ENCODE data around the gene SELENOK.

SELENOK gene

DNA sequence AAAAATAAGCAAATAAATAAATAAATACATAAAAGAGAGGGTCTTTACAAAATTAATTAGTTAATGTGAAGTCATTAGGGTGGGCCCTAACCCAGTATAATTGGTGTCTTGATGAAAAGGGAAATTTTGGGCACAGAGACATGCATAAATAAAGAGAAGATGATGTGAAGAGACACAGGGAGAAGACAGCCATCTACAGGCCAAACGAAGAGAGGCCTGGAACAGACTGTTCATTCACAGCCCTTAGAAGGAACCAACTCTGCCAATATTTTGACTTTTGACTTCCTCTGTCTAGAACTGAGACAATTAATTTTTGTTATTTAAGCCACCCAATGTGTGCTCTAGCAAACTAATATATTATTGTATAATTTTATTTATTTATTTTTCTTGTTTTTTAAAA is 29.6 kb upstream of the SELENOK start:
- DNase-seq (ENCODE audit: low read depth, low spot score), result no peak
- Histone ChIP-seq H3K36me3 (ENCODE audit: insufficient read depth, low read length) (no peaks in the 10 kb centered on the region), H3K9ac (ENCODE audit: insufficient read length) (no peak overlapping the region), H3K4me3 (no peak overlapping the region), H3K9me3 (ENCODE audit: low read depth, low read length) (no peaks in the 10 kb centered on the region), H3K27ac (no peak overlapping the region)
- TF ChIP-seq EZH2 (IDR thresholded peaks at IDR 0.05) (no peak), FOXP2 (optimal IDR thresholded peaks at IDR 0.05; ENCODE audit: control extremely low read depth, extremely low read length, insufficient read depth) (no peak), POLR2AphosphoS5 (IDR thresholded peaks at IDR 0.05; ENCODE audit: borderline replicate concordance, low read depth, low read length) (no peak)

DNA sequence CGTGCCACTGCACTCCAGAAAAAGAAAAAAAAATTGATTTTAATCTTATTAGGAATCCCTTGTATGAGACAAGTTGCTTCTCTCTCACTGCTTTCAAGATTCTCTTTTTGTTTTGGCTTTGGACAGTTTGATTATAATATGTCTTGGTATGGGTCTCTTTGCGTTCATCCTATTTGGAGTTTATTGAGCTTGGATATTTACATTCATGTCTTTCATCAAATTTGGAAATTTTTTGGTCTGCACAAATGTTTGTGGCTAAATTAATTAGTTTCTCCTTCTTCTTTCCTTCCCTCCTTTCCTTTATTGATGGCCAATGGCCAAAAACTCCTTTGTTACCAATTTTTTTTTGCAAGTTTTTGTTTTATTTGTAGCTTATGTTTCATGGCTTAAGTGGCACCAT is 28.1 kb upstream of the SELENOK start:
- Histone ChIP-seq H3K36me3 (ENCODE audit: insufficient read depth, low read length) (no peaks in the 10 kb centered on the region), H3K9ac (ENCODE audit: insufficient read length) (no peak overlapping the region), H3K4me3 (no peak overlapping the region), H3K27ac (no peak overlapping the region), H3K9me3 (ENCODE audit: low read depth, low read length) (no peaks in the 10 kb centered on the region)
- TF ChIP-seq FOXP2 (optimal IDR thresholded peaks at IDR 0.05; ENCODE audit: control extremely low read depth, extremely low read length, insufficient read depth) (no peak), POLR2AphosphoS5 (IDR thresholded peaks at IDR 0.05; ENCODE audit: borderline replicate concordance, low read depth, low read length) (no peak), EZH2 (IDR thresholded peaks at IDR 0.05) (no peak)
- DNase-seq (ENCODE audit: low read depth, low spot score), result no peak

DNA sequence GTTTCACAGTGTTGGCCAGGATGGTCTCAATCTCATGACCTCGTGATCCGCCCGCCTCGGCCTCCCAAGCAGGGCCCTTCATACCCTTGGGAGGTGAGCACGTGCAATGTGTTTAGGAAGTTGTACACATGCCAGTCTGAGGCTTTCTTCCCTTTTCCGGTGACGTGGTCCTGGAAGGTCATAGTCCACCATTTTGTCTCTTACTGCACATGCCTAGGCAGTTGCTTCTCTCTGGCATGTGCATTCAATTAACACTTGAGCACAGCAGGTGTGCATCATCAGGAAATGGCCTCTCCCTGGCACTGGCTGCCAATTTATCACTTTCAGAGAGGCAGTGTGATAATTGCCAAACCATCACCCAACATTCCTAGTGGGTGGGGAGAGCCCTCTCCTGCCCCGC is 21.7 kb upstream of the SELENOK start:
- Histone ChIP-seq H3K27ac (no peak overlapping the region), H3K9me3 (ENCODE audit: low read depth, low read length) (no peaks in the 10 kb centered on the region), H3K9ac (ENCODE audit: insufficient read length) (no peak overlapping the region), H3K36me3 (ENCODE audit: insufficient read depth, low read length) (no peaks in the 10 kb centered on the region), H3K4me3 (no peak overlapping the region)
- no peak for DNase-seq (ENCODE audit: low read depth, low spot score)
- TF ChIP-seq FOXP2 (optimal IDR thresholded peaks at IDR 0.05; ENCODE audit: control extremely low read depth, extremely low read length, insufficient read depth) (no peak), EZH2 (IDR thresholded peaks at IDR 0.05) (no peak), POLR2AphosphoS5 (IDR thresholded peaks at IDR 0.05; ENCODE audit: borderline replicate concordance, low read depth, low read length) (no peak)

DNA sequence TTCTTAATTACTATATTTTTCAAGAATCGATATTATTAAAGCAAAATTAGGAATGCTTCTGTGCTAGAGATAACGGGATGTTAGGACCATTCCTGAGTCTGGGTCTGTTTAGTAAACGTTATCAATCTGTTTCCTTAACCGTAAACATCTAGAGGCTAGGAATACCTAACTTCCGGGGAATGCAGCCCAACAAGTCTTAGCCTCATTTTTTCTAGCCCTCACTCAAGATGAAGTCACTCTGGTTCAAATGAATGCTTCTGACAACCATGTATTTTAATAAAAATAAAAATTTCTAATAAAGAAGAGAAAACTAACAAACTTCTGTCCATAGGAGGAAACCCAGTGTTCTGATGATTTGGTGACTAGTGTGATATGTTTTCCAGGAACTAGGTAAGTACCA is 11.1 kb upstream of the SELENOK start:
- Histone ChIP-seq H3K9me3 (ENCODE audit: low read depth, low read length) (no peaks in the 10 kb centered on the region), H3K27ac (no peak overlapping the region), H3K36me3 (ENCODE audit: insufficient read depth, low read length) (no peaks in the 10 kb centered on the region), H3K9ac (ENCODE audit: insufficient read length) (no peak overlapping the region), H3K4me3 (no peak overlapping the region)
- DNase-seq (ENCODE audit: low read depth, low spot score), result no peak
- TF ChIP-seq FOXP2 (optimal IDR thresholded peaks at IDR 0.05; ENCODE audit: control extremely low read depth, extremely low read length, insufficient read depth), result no peak
- no peak for TF ChIP-seq EZH2 (IDR thresholded peaks at IDR 0.05)
- TF ChIP-seq POLR2AphosphoS5 (IDR thresholded peaks at IDR 0.05; ENCODE audit: borderline replicate concordance, low read depth, low read length), result no peak

DNA sequence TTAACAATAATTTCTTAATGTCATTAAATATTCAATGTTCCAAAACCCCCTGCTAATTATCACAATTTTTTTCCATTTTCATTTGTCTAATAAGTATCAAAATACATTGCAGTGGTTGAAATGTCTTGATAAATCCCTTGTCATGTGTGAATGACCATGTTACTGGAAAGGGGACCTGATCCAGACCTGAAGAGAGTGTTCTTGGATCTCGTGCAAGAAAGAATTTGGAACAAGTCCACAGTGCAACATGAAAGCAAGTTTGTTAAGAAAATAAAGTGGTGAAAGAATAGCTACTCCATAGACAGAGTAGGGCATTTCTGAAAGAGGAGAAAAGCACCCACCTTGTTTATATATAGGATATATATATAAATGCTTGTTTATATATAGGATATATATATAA is 10.4 kb upstream of the SELENOK start:
- Histone ChIP-seq H3K9me3 (ENCODE audit: low read depth, low read length) (no peaks in the 10 kb centered on the region), H3K4me3 (no peak overlapping the region), H3K36me3 (ENCODE audit: insufficient read depth, low read length) (no peaks in the 10 kb centered on the region), H3K27ac (no peak overlapping the region), H3K9ac (ENCODE audit: insufficient read length) (no peak overlapping the region)
- no peak for DNase-seq (ENCODE audit: low read depth, low spot score)
- TF ChIP-seq FOXP2 (optimal IDR thresholded peaks at IDR 0.05; ENCODE audit: control extremely low read depth, extremely low read length, insufficient read depth), result no peak
- TF ChIP-seq EZH2 (IDR thresholded peaks at IDR 0.05), result no peak
- TF ChIP-seq POLR2AphosphoS5 (IDR thresholded peaks at IDR 0.05; ENCODE audit: borderline replicate concordance, low read depth, low read length), result no peak

DNA sequence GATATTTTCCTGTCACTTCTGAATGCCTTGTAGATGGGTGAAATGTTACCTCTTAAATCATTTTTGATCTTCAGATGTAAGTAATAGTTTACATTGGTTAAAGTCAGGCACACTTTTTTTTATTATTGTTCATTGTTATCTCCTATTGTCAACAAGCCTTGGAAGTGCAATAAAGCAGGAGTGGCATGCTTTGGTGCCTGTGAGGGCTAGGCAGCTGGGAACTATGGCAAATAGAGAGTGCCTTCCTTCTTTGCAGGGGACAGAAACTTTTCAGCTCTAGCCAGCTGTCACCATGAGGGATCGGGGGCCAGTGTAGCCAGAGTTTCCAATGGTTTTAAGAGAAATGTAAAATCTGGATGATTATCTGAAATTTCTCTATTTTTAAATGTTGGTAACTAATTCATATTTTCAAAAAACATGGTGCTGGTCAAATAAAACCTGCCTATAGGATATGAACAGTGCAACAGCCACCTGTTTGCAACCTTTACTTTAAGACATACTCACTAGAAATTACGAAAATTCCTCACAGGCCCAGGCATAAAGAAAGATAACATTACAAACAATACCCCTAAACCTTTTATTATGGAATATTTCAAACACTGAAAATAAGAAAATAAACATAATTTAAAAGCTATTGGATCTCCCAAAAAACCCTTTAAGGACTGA is 9.1 kb upstream of the SELENOK start:
- TF ChIP-seq POLR2AphosphoS5 (IDR thresholded peaks at IDR 0.05; ENCODE audit: borderline replicate concordance, low read depth, low read length) (no peak), EZH2 (IDR thresholded peaks at IDR 0.05) (no peak), FOXP2 (optimal IDR thresholded peaks at IDR 0.05; ENCODE audit: control extremely low read depth, extremely low read length, insufficient read depth) (no peak)
- no peak overlapping the region for H3K4me3 ChIP-seq
- no peak for DNase-seq (ENCODE audit: low read depth, low spot score)
- no peak overlapping the region for H3K9ac ChIP-seq (ENCODE audit: insufficient read length)
- no peak overlapping the region for H3K27ac ChIP-seq
- H3K36me3 ChIP-seq (ENCODE audit: insufficient read depth, low read length), result no peaks in the 10 kb centered on the region
- H3K9me3 ChIP-seq (ENCODE audit: low read depth, low read length), result no peaks in the 10 kb centered on the region

DNA sequence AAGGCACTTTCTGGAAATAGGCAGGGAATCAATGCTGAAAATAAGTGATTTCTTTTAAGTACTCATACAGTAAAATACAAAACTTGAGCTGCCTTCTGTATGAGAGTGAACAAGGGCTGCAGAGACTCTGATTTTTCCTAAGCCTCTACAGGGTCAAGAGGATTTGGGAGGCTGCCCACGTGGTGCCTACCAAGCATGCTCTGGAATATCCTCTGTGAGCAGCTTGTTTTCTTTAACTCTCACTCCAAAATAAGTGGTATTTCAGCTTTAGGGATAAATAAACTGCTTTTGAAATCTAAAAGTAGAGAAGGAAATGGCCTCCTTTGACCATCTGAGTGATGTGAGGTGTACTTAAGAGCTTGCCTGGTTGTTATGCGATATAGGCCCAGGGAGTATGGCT is 8.1 kb upstream of the SELENOK start:
- TF ChIP-seq FOXP2 (optimal IDR thresholded peaks at IDR 0.05; ENCODE audit: control extremely low read depth, extremely low read length, insufficient read depth), result no peak
- Histone ChIP-seq H3K27ac (no peak overlapping the region), H3K4me3 (no peak overlapping the region), H3K36me3 (ENCODE audit: insufficient read depth, low read length) (no peaks in the 10 kb centered on the region), H3K9ac (ENCODE audit: insufficient read length) (no peak overlapping the region), H3K9me3 (ENCODE audit: low read depth, low read length) (no peaks in the 10 kb centered on the region)
- DNase-seq (ENCODE audit: low read depth, low spot score), result no peak

DNA sequence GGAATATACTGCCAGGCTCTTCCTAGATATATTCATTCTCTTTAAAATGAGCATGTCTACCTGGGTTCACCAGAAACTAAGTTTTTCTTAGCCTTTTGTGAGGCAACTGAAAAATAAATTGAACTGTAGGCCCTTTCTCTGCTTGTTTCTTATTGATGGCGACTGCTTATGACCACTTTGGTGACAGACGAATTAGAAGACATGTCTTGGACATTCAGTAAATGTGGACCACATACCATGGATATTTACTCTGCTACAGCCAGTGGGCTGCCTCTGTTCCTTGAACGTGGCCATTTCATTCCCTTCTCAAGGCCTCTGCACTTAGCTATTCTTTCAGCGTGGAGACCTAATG is 603 bp upstream of the SELENOK start:
- Histone ChIP-seq H3K27ac (peak overlapping the region; percentile 74), H3K9me3 (ENCODE audit: low read depth, low read length) (no peaks in the 10 kb centered on the region), H3K9ac (ENCODE audit: insufficient read length) (peak overlapping the region; percentile 76), H3K4me3 (peak overlapping the region; percentile 85), H3K36me3 (ENCODE audit: insufficient read depth, low read length) (no peaks in the 10 kb centered on the region; the same call in 1 of the 2 replicates)
- TF ChIP-seq FOXP2 (optimal IDR thresholded peaks at IDR 0.05; ENCODE audit: control extremely low read depth, extremely low read length, insufficient read depth), result no peak
- TF ChIP-seq EZH2 (IDR thresholded peaks at IDR 0.05), result no peak
- no peak for TF ChIP-seq POLR2AphosphoS5 (IDR thresholded peaks at IDR 0.05; ENCODE audit: borderline replicate concordance, low read depth, low read length)
- no peak for DNase-seq (ENCODE audit: low read depth, low spot score)

Data from SK-N-MC (cell line).